Astrocyte of the cerebellum (primary cell): ENCODE measurements around the gene SLC25A26.

Experiments
- DNase-seq: peaks from one replicate; pipeline ENCODE4 v3.0.0-alpha.2; 2011; ENCODE audit warnings: low read depth
- H3K4me3 ChIP-seq: 2 replicates; pipeline ENCODE4 v1.5.1; 2011; ENCODE audit warnings: mild to moderate bottlenecking, low read depth, low read length, moderate library complexity
- in situ Hi-C: cut with HindIII; loops from 2 replicates; pipeline ENCODE4 v1.10.0; 2017; ENCODE audit warnings: low sequenced_read_pairs
- TF ChIP-seq, protein P1 (sequence below): IDR thresholded peaks from 2 replicates; pipeline ENCODE4 v1.5.1; 2012; ENCODE audit warnings: low read length, low read depth, moderate library complexity, mild to moderate bottlenecking; ENCODE audit errors: missing control alignments

Gene SLC25A26

DNA sequence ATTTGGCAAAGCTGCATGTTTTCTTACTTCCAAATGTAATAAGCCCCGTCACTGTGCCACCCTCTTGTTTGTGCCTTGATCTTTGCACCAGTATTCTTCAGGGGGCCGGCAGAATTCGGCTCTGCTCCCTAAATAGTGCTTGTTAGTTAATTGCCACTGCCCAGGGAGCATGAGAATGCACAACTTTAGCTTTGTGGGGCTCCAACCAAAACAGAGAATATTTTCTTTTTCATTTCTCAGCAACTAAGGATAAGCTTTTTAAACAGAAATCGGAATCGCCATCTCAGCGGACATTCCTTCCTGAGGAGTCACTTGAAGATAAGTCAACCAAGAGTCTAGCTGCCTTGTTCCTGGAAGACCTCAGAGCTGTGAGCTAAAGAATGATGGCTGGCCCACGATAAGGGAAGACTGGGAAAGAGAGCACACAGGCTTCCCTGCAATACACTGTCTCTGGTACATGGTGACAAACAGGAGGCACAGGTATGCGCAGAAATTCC lies 174.0 kb downstream of the SLC25A26 start:
- TF ChIP-seq, protein P1, sequence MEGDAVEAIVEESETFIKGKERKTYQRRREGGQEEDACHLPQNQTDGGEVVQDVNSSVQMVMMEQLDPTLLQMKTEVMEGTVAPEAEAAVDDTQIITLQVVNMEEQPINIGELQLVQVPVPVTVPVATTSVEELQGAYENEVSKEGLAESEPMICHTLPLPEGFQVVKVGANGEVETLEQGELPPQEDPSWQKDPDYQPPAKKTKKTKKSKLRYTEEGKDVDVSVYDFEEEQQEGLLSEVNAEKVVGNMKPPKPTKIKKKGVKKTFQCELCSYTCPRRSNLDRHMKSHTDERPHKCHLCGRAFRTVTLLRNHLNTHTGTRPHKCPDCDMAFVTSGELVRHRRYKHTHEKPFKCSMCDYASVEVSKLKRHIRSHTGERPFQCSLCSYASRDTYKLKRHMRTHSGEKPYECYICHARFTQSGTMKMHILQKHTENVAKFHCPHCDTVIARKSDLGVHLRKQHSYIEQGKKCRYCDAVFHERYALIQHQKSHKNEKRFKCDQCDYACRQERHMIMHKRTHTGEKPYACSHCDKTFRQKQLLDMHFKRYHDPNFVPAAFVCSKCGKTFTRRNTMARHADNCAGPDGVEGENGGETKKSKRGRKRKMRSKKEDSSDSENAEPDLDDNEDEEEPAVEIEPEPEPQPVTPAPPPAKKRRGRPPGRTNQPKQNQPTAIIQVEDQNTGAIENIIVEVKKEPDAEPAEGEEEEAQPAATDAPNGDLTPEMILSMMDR: no peak
- in situ Hi-C loops: loop anchor here (5.0 kb wide), 2 partner anchors 92 to 98 kb away; no protein-coding TSS in a partner anchor
- no peak for DNase-seq
- H3K4me3 ChIP-seq: no peak overlapping the region

DNA sequence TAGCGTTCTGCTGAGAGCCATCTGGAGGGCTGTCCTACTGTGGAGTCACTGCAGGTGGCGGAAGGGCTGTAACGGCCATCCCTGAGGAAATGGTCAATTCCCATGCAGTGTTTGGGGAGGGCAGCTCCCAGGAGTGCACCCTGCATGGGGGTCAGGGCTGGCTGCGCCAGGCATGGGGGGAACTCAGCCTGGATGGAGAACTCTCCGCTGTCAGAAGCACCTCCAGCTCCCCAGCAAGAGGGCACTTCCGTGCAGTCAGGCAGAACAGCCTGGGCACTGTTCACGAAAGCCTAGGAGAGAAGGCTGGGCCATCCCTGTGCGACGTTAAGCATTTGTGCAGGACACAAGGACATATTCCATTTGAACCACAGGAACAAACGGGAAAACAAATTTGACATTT lies 174.8 kb downstream of the SLC25A26 start:
- in situ Hi-C loops: loop anchor here (5.0 kb wide), 1 partner anchor 98 kb away; no protein-coding TSS in a partner anchor
- no peak overlapping the region for H3K4me3 ChIP-seq
- TF ChIP-seq, protein P1: no peak
- no peak for DNase-seq

DNA sequence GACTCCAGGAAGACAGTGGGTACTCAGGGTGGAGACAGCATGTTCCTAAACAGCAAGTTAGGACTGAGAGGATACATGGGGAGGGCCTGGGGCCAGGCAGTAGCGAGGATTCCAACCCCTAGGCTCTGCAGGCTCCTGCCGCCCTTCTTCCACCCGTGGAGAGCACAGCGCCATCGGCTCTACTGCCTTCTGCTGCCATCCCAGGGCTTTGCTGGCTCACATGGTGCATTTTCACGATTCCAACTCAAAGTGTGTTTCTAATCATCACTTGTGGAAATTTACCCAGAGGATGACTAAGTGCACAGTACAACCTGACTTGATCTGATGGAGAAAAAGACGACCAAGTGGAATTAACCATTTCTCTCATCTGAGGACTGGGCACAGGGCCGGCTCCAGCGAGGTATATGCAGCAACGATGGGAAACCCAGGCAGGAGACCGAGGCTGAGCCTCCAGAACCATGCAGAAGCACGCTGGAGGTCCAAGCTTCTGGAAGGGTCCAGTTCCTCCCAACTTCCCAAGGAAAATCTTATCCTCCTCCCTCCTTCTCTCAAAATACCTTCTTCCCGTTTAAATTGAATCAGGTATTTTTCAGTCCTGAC lies 175.5 kb downstream of the SLC25A26 start:
- TF ChIP-seq, protein P1: no peak
- H3K4me3 ChIP-seq: no peak overlapping the region
- in situ Hi-C loops: loop anchor here (5.0 kb wide), 1 partner anchor 99 kb away; no protein-coding TSS in a partner anchor
- DNase-seq: no peak

DNA sequence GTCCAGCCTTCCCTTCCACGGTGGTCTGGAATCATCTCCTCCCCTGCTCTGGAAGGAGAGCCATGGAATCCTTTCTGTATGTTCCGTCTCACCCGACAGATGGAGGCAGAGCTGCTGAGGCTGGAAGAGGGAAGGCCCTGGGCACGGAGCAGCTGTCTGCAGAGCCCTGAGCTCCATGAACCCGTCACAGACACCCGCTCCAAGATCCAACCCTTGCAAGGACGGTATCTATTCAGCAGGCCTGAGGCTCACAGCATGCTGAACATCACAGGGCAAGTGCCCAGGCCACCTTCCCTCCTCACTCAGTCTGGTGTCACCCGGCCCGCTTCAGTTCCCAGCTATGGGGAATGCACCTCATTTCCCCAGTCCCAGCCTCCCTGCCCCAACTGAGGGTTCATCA lies 176.1 kb downstream of the SLC25A26 start:
- in situ Hi-C loops: loop anchor here (5.0 kb wide), 1 partner anchor 100 kb away; no protein-coding TSS in a partner anchor
- no peak for DNase-seq
- H3K4me3 ChIP-seq: no peak overlapping the region
- TF ChIP-seq, protein P1: no peak

DNA sequence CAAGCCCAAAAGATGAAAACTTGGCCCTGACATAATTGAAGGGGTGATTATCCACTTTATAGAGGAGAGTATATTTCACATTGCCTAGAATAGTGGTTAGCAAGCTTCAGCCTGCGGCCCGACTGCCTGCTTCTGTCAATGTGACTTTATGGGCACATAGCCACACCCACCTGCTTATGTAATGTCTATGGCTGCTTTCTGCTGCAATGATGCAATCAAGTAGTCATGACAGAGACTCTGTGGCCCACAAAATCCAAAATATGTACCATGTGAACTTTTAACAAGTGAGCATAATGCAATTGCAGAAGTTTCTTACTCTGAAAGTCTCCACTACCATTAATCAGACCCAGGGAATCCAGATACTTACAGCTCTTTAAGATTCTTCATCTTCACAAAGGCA lies 176.9 kb downstream of the SLC25A26 start:
- in situ Hi-C loops: loop anchor here (5.0 kb wide), 1 partner anchor 100 kb away; no protein-coding TSS in a partner anchor
- TF ChIP-seq, protein P1: no peak
- H3K4me3 ChIP-seq: no peak overlapping the region
- DNase-seq: no peak

DNA sequence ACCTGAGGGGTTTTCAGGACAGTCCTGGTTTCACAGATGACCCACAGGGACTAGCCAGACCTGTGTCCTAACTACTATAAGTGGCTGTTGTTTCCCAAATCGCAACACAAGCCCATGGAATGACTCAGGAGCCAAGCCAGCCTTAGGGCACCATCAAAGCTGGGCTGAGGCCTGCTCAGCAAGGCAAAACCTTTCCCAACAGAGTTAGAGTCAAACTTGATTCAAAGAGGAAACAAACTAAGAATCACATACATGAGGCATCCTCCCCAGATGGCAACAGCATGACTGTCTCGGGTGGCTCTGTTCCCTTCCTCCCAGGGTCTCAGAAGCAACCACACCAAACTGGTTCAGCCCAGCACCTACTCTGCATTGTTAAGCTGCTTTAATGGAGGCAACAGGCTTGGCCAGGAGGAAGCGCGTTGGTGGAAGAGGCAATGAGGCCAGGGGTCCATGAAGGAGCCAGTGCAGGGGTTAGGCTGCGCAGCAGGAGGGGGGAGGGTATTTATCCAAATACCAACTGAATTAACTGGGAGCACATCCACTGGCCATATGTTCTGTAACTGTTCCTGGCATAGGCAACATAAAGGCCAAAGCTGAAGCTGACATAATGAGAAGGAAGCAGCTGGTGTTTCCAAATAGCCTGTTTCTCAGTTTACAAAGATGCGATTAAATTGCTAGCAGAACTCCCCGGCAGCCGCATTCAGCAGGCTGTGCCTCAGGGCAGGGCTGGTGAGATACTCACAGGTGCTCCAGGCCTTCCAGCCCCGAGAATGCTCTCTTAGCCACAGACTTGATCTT lies 177.6 kb downstream of the SLC25A26 start:
- in situ Hi-C loops: loop anchor here (5.0 kb wide), 1 partner anchor 101 kb away; no protein-coding TSS in a partner anchor
- no peak for DNase-seq
- TF ChIP-seq, protein P1: no peak
- no peak overlapping the region for H3K4me3 ChIP-seq
